K562 (cell line): Measurements from ENCODE around the gene ZFAND2B. TPM values are rescaled to one million over a fixed set of nuclear protein-coding genes. Genes with fewer than 3 reads are reported as not detected.
A peak's percentile ranks its signal among the peaks of the same experiment; 100 is the strongest.

ENCODE experiments used
- ARID4B ChIP-seq: sonication (generic); formaldehyde crosslinking; IDR thresholded peaks from 2 replicates; pipeline ENCODE4 v1.8.0; 2022; ENCODE audit warnings: mild to moderate bottlenecking, missing genetic modification reagents
- CBFB ChIP-seq: sonication (generic); formaldehyde crosslinking; IDR thresholded peaks from 2 replicates; pipeline ENCODE4 v1.4.0; 2020; ENCODE audit warnings: mild to moderate bottlenecking, missing genetic modification reagents
- COPS2 ChIP-seq: fragments of 450-650 bp; conservative IDR thresholded peaks from 2 replicates; pipeline ENCODE4 v1.6.1; 2016; ENCODE audit warnings: mild to moderate bottlenecking, moderate library complexity
- HIVEP1 ChIP-seq: fragments of 250-450 bp; sonication (Bioruptor Pico); IDR thresholded peaks from 2 replicates; pipeline ENCODE4 v1.4.0; 2020; ENCODE audit warnings: mild to moderate bottlenecking
- HMGN3 ChIP-seq: IDR thresholded peaks from 2 replicates; pipeline ENCODE4 v1.6.1; 2011; ENCODE audit warnings: borderline replicate concordance, low read depth, mild to moderate bottlenecking, mixed read lengths, low read length; ENCODE audit not compliant: insufficient read length; ENCODE audit errors: extremely low read depth
- KAT2B ChIP-seq: IDR thresholded peaks from one replicate; pipeline ENCODE4 v1.6.1; 2012; ENCODE audit warnings: low read depth, mild to moderate bottlenecking, control low read depth, inconsistent platforms, low read length, moderate library complexity
- KLF13 ChIP-seq: fragments of 450-650 bp; IDR thresholded peaks from 2 replicates; pipeline ENCODE4 v1.6.1; 2016; ENCODE audit warnings: missing genetic modification characterization, low read depth, mild to moderate bottlenecking, missing compliant biosample characterization, moderate library complexity, borderline replicate concordance
- KLF16 ChIP-seq: IDR thresholded peaks from 2 replicates; pipeline ENCODE4 v1.6.1; 2016; ENCODE audit warnings: antibody characterized with exemption
- MBD2 ChIP-seq: sonication (generic); IDR thresholded peaks from 2 replicates; pipeline ENCODE4 v1.6.1; 2016; ENCODE audit warnings: low read depth, borderline replicate concordance
- MED1 ChIP-seq: sonication (generic); formaldehyde crosslinking; IDR thresholded peaks from 2 replicates; pipeline ENCODE4 v1.8.1; 2023; ENCODE audit warnings: missing genetic modification reagents, borderline replicate concordance
- POLR2G ChIP-seq: fragments of 200-400 bp; formaldehyde crosslinking; IDR thresholded peaks from 2 replicates; pipeline ENCODE4 v1.6.1; 2017; ENCODE audit warnings: low read depth, mild to moderate bottlenecking, antibody characterized with exemption, low read length, moderate library complexity
- RBBP5 ChIP-seq: fragments of 200-600 bp; sonication (generic); IDR thresholded peaks from 2 replicates; pipeline ENCODE4 v1.6.1; 2012; ENCODE audit warnings: borderline replicate concordance, mild to moderate bottlenecking, low read length, control low read depth, inconsistent platforms; ENCODE audit not compliant: insufficient read depth, poor library complexity, severe bottlenecking
- USF1 ChIP-seq: sonication (generic); formaldehyde crosslinking; IDR thresholded peaks from 2 replicates; pipeline ENCODE4 v1.9.0; 2022; ENCODE audit warnings: mild to moderate bottlenecking, missing genetic modification reagents
- ZBTB1 ChIP-seq: sonication (generic); formaldehyde crosslinking; IDR thresholded peaks from 2 replicates; pipeline ENCODE4 v1.8.1; 2023; ENCODE audit warnings: missing genetic modification reagents, low read depth, mild to moderate bottlenecking, borderline replicate concordance
- polyA plus RNA-seq, 8 experiments: library from polyadenylated mRNA; depleted of rRNA in 4 of 8; stranded (reverse) in 5 of 8; unstranded in 3 of 8; fragments of >200 nt; fragmentation: Nextera tagmentation in 2 of 8; fragmentation: Illumina TruSeq in 1 of 8; extraction: Ambion mirVana in 2 of 8; extraction: Trizol in 1 of 8; gene quantifications; 2 replicates each; pipeline versions ENCODE4 v1.2.1 to v1.2.3, GENCODE V29; 2011 to 2014; ENCODE audit warnings: inconsistent platforms in 1 of 8, missing spikeins in 1 of 8
- total RNA-seq, 7 experiments: library from RNA; depleted of rRNA in 6 of 7; stranded (reverse); fragments of >200 nt in 6 of 7; fragmentation: Illumina TruSeq in 2 of 7; extraction: Trizol in 2 of 7; gene quantifications; 2 replicates each; pipeline versions ENCODE4 v1.2.1 to v1.2.3, GENCODE V29; 2011 to 2021; ENCODE audit warnings: low replicate concordance in 1 of 7
- TF ChIP-seq, protein P1 (sequence below): sonication (generic); formaldehyde crosslinking; IDR thresholded peaks from 2 replicates; pipeline ENCODE4 v1.8.1; 2023; ENCODE audit warnings: mild to moderate bottlenecking, missing genetic modification reagents

The ZFAND2B gene
- total and polyA plus RNA-seq, 9 of the 15 experiments (the other 6 are each of a cell fraction or from before 2014, with no cell fraction given): 9.9 to 33.3 (median 26.1) TPM

- TF ChIP-seq HIVEP1 (CRISPR knock-in tag) (no peak), KAT2B (no peak), ZBTB1 (CRISPR knock-in tag) (peak; percentile 98), COPS2 (no peak), POLR2G (peak; percentile 75), KLF16 (no peak), USF1 (CRISPR knock-in tag) (peak; percentile 8; the same call in 1 of the 2 replicates), ARID4B (CRISPR knock-in tag) (peak; percentile 82), HMGN3 (peak; percentile 9), CBFB (CRISPR knock-in tag) (no peak), RBBP5 (peak; percentile 25), KLF13 (tag) (no peak), MED1 (CRISPR knock-in tag) (no peak), MBD2 (no peak)
- TF ChIP-seq, protein P1, sequence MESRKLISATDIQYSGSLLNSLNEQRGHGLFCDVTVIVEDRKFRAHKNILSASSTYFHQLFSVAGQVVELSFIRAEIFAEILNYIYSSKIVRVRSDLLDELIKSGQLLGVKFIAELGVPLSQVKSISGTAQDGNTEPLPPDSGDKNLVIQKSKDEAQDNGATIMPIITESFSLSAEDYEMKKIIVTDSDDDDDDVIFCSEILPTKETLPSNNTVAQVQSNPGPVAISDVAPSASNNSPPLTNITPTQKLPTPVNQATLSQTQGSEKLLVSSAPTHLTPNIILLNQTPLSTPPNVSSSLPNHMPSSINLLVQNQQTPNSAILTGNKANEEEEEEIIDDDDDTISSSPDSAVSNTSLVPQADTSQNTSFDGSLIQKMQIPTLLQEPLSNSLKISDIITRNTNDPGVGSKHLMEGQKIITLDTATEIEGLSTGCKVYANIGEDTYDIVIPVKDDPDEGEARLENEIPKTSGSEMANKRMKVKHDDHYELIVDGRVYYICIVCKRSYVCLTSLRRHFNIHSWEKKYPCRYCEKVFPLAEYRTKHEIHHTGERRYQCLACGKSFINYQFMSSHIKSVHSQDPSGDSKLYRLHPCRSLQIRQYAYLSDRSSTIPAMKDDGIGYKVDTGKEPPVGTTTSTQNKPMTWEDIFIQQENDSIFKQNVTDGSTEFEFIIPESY (CRISPR knock-in tag): no peak
Observed at GRCh38 chr2:219178377-219179175, 28.0 kb upstream of the ZFAND2B start (continued).
